ENCODE results near the gene USB1. TPM values are rescaled to one million over a fixed set of nuclear protein-coding genes. Genes with fewer than 3 reads are reported as not detected.
A peak's percentile ranks its signal among the peaks of the same experiment; 100 is the strongest.

Gene USB1
- total RNA-seq, 1 donor from 2014 or later, result 14.9 TPM

DNA sequence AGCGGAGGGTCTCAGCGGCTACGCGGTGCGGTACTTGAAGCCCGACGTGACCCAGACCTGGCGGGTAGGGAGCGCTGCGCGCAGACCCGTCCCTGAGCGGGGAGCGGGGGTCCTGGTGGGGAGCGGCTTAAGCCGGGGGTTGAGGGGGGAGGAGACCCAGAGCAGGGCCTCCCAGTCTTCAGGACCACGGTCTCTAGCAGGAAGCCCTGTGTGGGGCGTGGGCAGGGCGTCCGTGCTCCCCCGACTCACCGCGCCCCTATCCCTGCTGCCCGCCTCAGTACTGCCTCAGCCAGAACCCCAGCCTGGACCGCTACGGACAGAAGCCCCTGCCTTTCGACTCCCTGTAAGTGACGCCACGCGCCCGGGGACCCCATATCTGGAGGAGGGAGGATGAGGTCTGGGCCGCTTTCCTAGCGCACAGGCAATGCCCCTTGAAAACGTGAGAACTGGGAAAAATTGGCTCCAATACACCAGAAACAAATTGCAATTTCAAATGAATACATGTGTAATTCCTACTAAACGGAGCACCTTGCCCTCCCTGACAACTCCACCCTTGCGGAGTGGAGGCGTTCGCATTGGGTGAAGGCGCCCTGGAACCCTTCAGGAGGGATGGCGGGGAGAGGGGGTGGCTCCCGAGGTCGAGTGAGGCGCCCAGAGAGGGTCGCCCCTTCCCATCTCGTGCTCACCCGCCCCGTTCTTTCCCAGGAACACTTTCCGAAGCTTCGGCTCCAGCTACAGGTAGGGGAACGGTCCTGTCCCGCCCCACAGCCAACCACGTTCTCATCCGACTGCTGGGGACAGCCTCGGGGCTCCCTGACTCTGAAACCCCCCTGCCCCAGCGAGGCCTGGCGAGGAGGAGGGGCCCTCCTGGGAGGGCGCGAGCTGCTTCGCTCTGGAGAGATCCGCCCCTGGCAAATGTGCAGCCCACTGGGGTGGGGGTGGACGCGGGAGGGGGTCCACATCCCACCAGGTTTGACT lies 15.7 kb upstream of the USB1 start:
- peak overlapping the region; percentile 89 for H3K4me3 Mint-ChIP-seq
- no peaks in the 10 kb centered on the region for H3K9me3 Mint-ChIP-seq
- peak overlapping the region; percentile 93 for H3K4me2 ChIP-seq
- peak; percentile 35 for DNase-seq (ENCODE audit: low spot score)
- H3K27ac Mint-ChIP-seq, result no peak overlapping the region
- peaks cover 56% of the 10 kb centered on the region for H3K27me3 ChIP-seq
- H3K36me3 Mint-ChIP-seq, result no peaks in the 10 kb centered on the region
- H3K79me2 ChIP-seq (ENCODE audit: low read depth), result no peaks in the 10 kb centered on the region
- H3K4me3 ChIP-seq, result peak overlapping the region; percentile 62
- H3K27me3 Mint-ChIP-seq (ENCODE audit: insufficient read depth, low read depth), result peaks cover 19% of the 10 kb centered on the region
- H3K4me1 ChIP-seq, result peaks cover 7% of the 10 kb centered on the region
- no peaks in the 10 kb centered on the region for H3K36me3 ChIP-seq
- H3K9ac ChIP-seq, result no peak overlapping the region
- H2AFZ ChIP-seq (replicated peaks), result peak overlapping the region; percentile 66
- H3F3A ChIP-seq (ENCODE audit: low read depth), result peaks cover 4% of the 10 kb centered on the region
- no peaks in the 10 kb centered on the region for H3K9me3 ChIP-seq (ENCODE audit: low read depth)
- peaks cover 6% of the 10 kb centered on the region for H4K20me1 ChIP-seq (ENCODE audit: low read depth)
- TF ChIP-seq, protein P1, sequence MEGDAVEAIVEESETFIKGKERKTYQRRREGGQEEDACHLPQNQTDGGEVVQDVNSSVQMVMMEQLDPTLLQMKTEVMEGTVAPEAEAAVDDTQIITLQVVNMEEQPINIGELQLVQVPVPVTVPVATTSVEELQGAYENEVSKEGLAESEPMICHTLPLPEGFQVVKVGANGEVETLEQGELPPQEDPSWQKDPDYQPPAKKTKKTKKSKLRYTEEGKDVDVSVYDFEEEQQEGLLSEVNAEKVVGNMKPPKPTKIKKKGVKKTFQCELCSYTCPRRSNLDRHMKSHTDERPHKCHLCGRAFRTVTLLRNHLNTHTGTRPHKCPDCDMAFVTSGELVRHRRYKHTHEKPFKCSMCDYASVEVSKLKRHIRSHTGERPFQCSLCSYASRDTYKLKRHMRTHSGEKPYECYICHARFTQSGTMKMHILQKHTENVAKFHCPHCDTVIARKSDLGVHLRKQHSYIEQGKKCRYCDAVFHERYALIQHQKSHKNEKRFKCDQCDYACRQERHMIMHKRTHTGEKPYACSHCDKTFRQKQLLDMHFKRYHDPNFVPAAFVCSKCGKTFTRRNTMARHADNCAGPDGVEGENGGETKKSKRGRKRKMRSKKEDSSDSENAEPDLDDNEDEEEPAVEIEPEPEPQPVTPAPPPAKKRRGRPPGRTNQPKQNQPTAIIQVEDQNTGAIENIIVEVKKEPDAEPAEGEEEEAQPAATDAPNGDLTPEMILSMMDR (IDR thresholded peaks at IDR 0.05), result no peak
- TF ChIP-seq EZH2phosphoT487 (IDR thresholded peaks at IDR 0.05) (peak; percentile 67), EZH2 (IDR thresholded peaks at IDR 0.05) (peak; percentile 71)
- peaks cover 2% of the 10 kb centered on the region for H3K4me1 Mint-ChIP-seq
- H3K27ac ChIP-seq, result no peak overlapping the region

DNA sequence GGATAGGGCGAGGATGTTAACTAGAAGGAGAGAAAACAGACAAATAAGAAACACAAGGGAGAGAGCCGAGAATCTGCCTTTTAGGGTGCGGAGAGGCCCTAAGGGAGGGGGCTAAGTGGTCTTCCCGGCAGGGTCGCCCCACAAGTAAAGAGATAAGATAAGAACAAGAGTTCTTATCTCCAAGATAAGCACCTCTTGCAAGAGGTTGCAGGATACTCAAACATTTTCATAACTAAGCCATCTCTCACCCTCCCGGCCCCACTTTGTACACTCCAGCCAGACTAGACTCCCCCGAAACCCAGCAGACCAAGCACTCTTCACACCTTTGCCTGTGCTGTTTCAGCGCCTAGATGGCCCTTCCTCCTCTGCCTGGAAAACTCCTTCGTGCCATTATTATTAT lies 15.0 kb upstream of the USB1 start:
- Histone ChIP-seq H3K9me3 (ENCODE audit: low read depth) (no peaks in the 10 kb centered on the region), H2AFZ (replicated peaks) (no peak overlapping the region), H3K4me3 (peak overlapping the region; percentile 62), H3K9ac (no peak overlapping the region), H3K79me2 (ENCODE audit: low read depth) (no peaks in the 10 kb centered on the region), H3F3A (ENCODE audit: low read depth) (peaks cover 4% of the 10 kb centered on the region), H3K27me3 (peaks cover 56% of the 10 kb centered on the region), H3K36me3 (no peaks in the 10 kb centered on the region), H3K4me2 (peak overlapping the region; percentile 93), H3K27ac (no peak overlapping the region), H4K20me1 (ENCODE audit: low read depth) (peaks cover 6% of the 10 kb centered on the region), H3K4me1 (peaks cover 7% of the 10 kb centered on the region)
- no peak for DNase-seq (ENCODE audit: low spot score)
- TF ChIP-seq, protein P1 (IDR thresholded peaks at IDR 0.05), result no peak
- no peak for TF ChIP-seq EZH2 (IDR thresholded peaks at IDR 0.05)
- TF ChIP-seq EZH2phosphoT487 (IDR thresholded peaks at IDR 0.05), result no peak
- no peaks in the 10 kb centered on the region for H3K9me3 Mint-ChIP-seq
- H3K4me3 Mint-ChIP-seq, result peak overlapping the region; percentile 89
- peaks cover 2% of the 10 kb centered on the region for H3K4me1 Mint-ChIP-seq
- no peaks in the 10 kb centered on the region for H3K36me3 Mint-ChIP-seq
- H3K27ac Mint-ChIP-seq, result no peak overlapping the region
- peaks cover 16% of the 10 kb centered on the region for H3K27me3 Mint-ChIP-seq (ENCODE audit: insufficient read depth, low read depth)

DNA sequence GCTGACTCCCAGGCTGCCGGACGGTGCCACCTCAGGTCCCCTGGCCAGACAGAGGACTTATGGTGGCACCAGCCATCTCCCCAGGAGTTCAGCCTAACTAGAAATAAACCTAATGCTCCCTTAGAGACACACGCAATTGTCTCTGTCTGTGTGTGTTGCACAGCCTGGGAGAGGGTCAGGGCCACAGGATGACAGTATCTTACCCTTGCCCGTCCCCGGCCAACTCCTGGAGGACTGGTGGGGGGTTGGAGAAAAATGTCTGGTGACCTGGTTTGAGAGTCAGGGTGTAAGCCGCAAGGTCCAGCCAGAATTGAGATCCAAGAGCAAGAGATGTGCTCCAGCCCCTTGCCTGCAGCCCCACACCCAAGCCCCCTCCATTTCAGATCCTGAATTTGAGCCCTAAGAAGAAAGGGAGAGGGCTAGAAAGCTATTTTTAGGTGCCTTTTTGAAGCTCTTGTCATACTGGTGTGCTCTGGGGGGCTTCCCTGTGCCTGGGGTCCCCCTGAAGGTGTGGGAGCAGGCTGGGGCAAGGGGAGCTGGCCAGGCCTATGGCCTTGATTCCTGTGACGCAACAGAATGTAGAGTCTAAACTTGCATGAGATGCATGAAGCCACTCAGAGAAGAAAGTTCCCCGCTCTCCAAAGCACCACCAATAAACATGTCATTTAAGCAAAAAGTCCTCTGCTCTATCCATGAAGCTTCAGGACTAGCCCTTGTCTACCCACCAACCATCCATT lies 13.6 kb upstream of the USB1 start:
- TF ChIP-seq EZH2phosphoT487 (IDR thresholded peaks at IDR 0.05), result no peak
- TF ChIP-seq EZH2 (IDR thresholded peaks at IDR 0.05), result no peak
- TF ChIP-seq, protein P1 (IDR thresholded peaks at IDR 0.05), result no peak
- Histone ChIP-seq H3K79me2 (ENCODE audit: low read depth) (no peaks in the 10 kb centered on the region), H3F3A (ENCODE audit: low read depth) (peaks cover 4% of the 10 kb centered on the region), H4K20me1 (ENCODE audit: low read depth) (peaks cover 6% of the 10 kb centered on the region), H3K27me3 (peaks cover 56% of the 10 kb centered on the region), H3K27ac (no peak overlapping the region), H3K9me3 (ENCODE audit: low read depth) (no peaks in the 10 kb centered on the region), H3K36me3 (no peaks in the 10 kb centered on the region), H2AFZ (replicated peaks) (no peak overlapping the region), H3K9ac (no peak overlapping the region), H3K4me3 (no peak overlapping the region), H3K4me1 (peaks cover 7% of the 10 kb centered on the region), H3K4me2 (no peak overlapping the region)
- Mint-ChIP-seq H3K4me3 (no peak overlapping the region), H3K36me3 (no peaks in the 10 kb centered on the region), H3K4me1 (peaks cover 2% of the 10 kb centered on the region), H3K9me3 (no peaks in the 10 kb centered on the region), H3K27me3 (ENCODE audit: insufficient read depth, low read depth) (peaks cover 18% of the 10 kb centered on the region), H3K27ac (no peak overlapping the region)
- no peak for DNase-seq (ENCODE audit: low spot score)
